Fibroblast of the aortic adventitia (primary cell): ENCODE measurements around the gene AQP11. TPM values are rescaled to one million over a fixed set of nuclear protein-coding genes. Genes with fewer than 3 reads are reported as not detected.
"Not testable (repeated sequence)": the region's sequence is repeated elsewhere in the genome, so short reads cannot be mapped to it uniquely, and the experiment has no call there.

Experiments used
- DNase-seq: peaks from one replicate; pipeline ENCODE4 v3.0.0-alpha.2; 2010; ENCODE audit warnings: low read depth
- H3K4me3 ChIP-seq: 2 replicates; pipeline ENCODE4 v1.5.1; 2011; ENCODE audit warnings: low read depth, mild to moderate bottlenecking, control low read depth, low read length, moderate library complexity
- CTCF ChIP-seq: IDR thresholded peaks from 2 replicates; pipeline ENCODE4 v1.5.1; 2011; ENCODE audit warnings: mild to moderate bottlenecking, low read length, control low read depth, inconsistent platforms; ENCODE audit not compliant: insufficient read depth
- total RNA-seq: library from RNA; depleted of rRNA; stranded (reverse); fragments of >200 nt; gene quantifications from 2 replicates; pipeline ENCODE4 v1.2.3, GENCODE V29; 2012; ENCODE audit warnings: low replicate concordance

The AQP11 gene
- total RNA-seq, 1 donor = 3.3 TPM

- H3K4me3 ChIP-seq = no peak overlapping the region
- no peak for TF ChIP-seq CTCF
- DNase-seq = no peak
These were observed 20.7 kb upstream of the AQP11 start for GRCh38 chr11:77568916-77569675.

- no peak for TF ChIP-seq CTCF
- DNase-seq = no peak
These were observed 20.1 kb upstream of the AQP11 start for GRCh38 chr11:77569676-77570070.

GRCh38 chr11:77570896-77571295, 18.9 kb upstream of the AQP11 start:
- peak; percentile 72 for DNase-seq

More at GRCh38 chr11:77569676-77570070, 20.1 kb upstream of the AQP11 start:
- H3K4me3 ChIP-seq = no peak overlapping the region

GRCh38 chr11:77575428-77575827, 14.3 kb upstream of the AQP11 start:
- DNase-seq = peak; percentile 62
- H3K4me3 ChIP-seq = not testable (repeated sequence)

More at GRCh38 chr11:77570896-77571295, 18.9 kb upstream of the AQP11 start:
- not testable (repeated sequence) for H3K4me3 ChIP-seq

- no peak for TF ChIP-seq CTCF
- H3K4me3 ChIP-seq = no peak overlapping the region
- DNase-seq = no peak
These were observed 8.9 kb upstream of the AQP11 start for GRCh38 chr11:77580712-77581337.

GRCh38 chr11:77589181-77589520, 602 bp upstream of the AQP11 start:
- no peak for TF ChIP-seq CTCF
- peak overlapping the region; percentile 76 for H3K4me3 ChIP-seq
- no peak for DNase-seq

- peak overlapping the region; percentile 76 for H3K4me3 ChIP-seq
- no peak for TF ChIP-seq CTCF
- peak; percentile 45 for DNase-seq
These were observed 535 bp downstream of the AQP11 start for GRCh38 chr11:77590194-77590782.
